SK-N-SH (cell line): ENCODE data around the gene ARFGAP1. TPM values are rescaled to one million over a fixed set of nuclear protein-coding genes. Genes with fewer than 3 reads are reported as not detected.

Source experiments
- CTCF ChIA-PET: fragments of 300-600, 350-600 bp; formaldehyde crosslinking; extraction: SDS; loops from one replicate; lab custom pipeline; 2021; lab: Yijun Ruan, JAX
- POLR2A ChIA-PET: fragments of 350-600 bp; sonication (Branson Sonifier 250); formaldehyde crosslinking; extraction: SDS; loops from one replicate; lab custom pipeline; 2020; ENCODE audit warnings: antibody characterized with exemption, inconsistent platforms; lab: Yijun Ruan, JAX
- DNase-seq: peaks from one replicate; pipeline ENCODE4 v3.0.0; 2012
- H2AFZ ChIP-seq: fragments of 200-600 bp; sonication (generic); 2 replicates; pipeline ENCODE4 v1.8.1; 2016; ENCODE audit warnings: antibody characterized with exemption, mild to moderate bottlenecking, low read depth
- H3F3A ChIP-seq: fragments of 200-600 bp; sonication (generic); replicated peaks from 2 replicates; pipeline ENCODE3; 2016; ENCODE audit warnings: antibody characterized with exemption, mild to moderate bottlenecking; ENCODE audit not compliant: insufficient read depth
- H3K27ac ChIP-seq, 2 experiments: fragments of 200-500 bp in 1 of 2; fragments of 200-600 bp in 1 of 2; sonication (Bioruptor generic) in 1 of 2; sonication (generic), shearing (Covaris generic) in 1 of 2; 2 replicates each; pipeline versions ENCODE4 v1.5.1 to v1.6.1; 2014 to 2016; ENCODE audit warnings: low read depth in 2 of 2, inconsistent platforms in 1 of 2, low read length in 1 of 2, mild to moderate bottlenecking in 1 of 2, mixed read lengths in 1 of 2
- H3K27me3 ChIP-seq: fragments of 200-600 bp; sonication (generic), shearing (Covaris generic); 2 replicates; pipeline ENCODE4 v1.6.1; 2016; ENCODE audit warnings: mixed run types; ENCODE audit not compliant: insufficient read depth
- H3K36me3 ChIP-seq, 2 experiments: fragments of 200-500 bp in 1 of 2; fragments of 200-600 bp in 1 of 2; sonication (Bioruptor generic) in 1 of 2; sonication (generic) in 1 of 2; replicated peaks in 1 of 2; 2 replicates each; pipeline versions ENCODE3 to v1.5.1; 2014 to 2016; ENCODE audit warnings: low read length in 1 of 2, mild to moderate bottlenecking in 1 of 2; ENCODE audit not compliant: insufficient read depth in 2 of 2, control insufficient read depth in 1 of 2
- H3K4me1 ChIP-seq, 2 experiments: fragments of 200-500 bp in 1 of 2; fragments of 200-600 bp in 1 of 2; sonication (Bioruptor generic) in 1 of 2; sonication (generic), shearing (Covaris generic) in 1 of 2; 2 replicates each; pipeline versions ENCODE4 v1.5.1 to v1.6.1; 2014 to 2016; ENCODE audit warnings: low read depth in 1 of 2, low read length in 1 of 2, mixed run types in 1 of 2; ENCODE audit not compliant: insufficient read depth in 2 of 2, control insufficient read depth in 1 of 2
- H3K4me2 ChIP-seq: fragments of 200-600 bp; sonication (generic), shearing (Covaris generic); 2 replicates; pipeline ENCODE4 v1.6.1; 2017; ENCODE audit warnings: mixed run types
- H3K4me3 ChIP-seq, 2 experiments: fragments of 200-500 bp in 1 of 2; fragments of 200-600 bp in 1 of 2; sonication (Bioruptor generic) in 1 of 2; sonication (generic), shearing (Covaris generic) in 1 of 2; 2 replicates each; pipeline versions ENCODE4 v1.5.1 to v1.8.1; 2014 to 2016; ENCODE audit warnings: low read depth in 2 of 2, inconsistent platforms in 1 of 2, low read length in 1 of 2, mild to moderate bottlenecking in 1 of 2, mixed read lengths in 1 of 2, moderate library complexity in 1 of 2
- H3K79me2 ChIP-seq: fragments of 200-600 bp; sonication (generic); 2 replicates; pipeline ENCODE4 v1.8.1; 2017; ENCODE audit warnings: mild to moderate bottlenecking; ENCODE audit not compliant: insufficient read depth
- H3K9ac ChIP-seq: fragments of 200-600 bp; sonication (generic); 2 replicates; pipeline ENCODE4 v1.6.1; 2017; ENCODE audit warnings: mixed run types
- H3K9me2 ChIP-seq: fragments of 200-600 bp; sonication (generic); 2 replicates; pipeline ENCODE4 v1.6.1; 2017; ENCODE audit warnings: mixed run types
- H3K9me3 ChIP-seq: fragments of 200-600 bp; sonication (generic); 2 replicates; pipeline ENCODE4 v1.6.1; 2017; ENCODE audit warnings: mixed run types, mild to moderate bottlenecking, moderate library complexity
- H4K20me1 ChIP-seq: fragments of 200-600 bp; sonication (generic); 2 replicates; pipeline ENCODE4 v1.6.1; 2017; ENCODE audit warnings: mild to moderate bottlenecking, mixed run types; ENCODE audit not compliant: insufficient read depth
- CHD2 ChIP-seq: fragments of 150-350 bp; IDR thresholded peaks from 2 replicates; pipeline ENCODE4 v1.6.1; 2018; ENCODE audit warnings: low read length; ENCODE audit not compliant: partially characterized antibody
- FOXM1 ChIP-seq: IDR thresholded peaks from 2 replicates; pipeline ENCODE4 v1.4.0; 2012; ENCODE audit warnings: low read depth, mild to moderate bottlenecking
- GABPA ChIP-seq: IDR thresholded peaks from 2 replicates; pipeline ENCODE4 v1.4.0; 2012; ENCODE audit warnings: low read depth, mild to moderate bottlenecking
- GATA2 ChIP-seq: sonication (generic); formaldehyde crosslinking; IDR thresholded peaks from 2 replicates; pipeline ENCODE4 v1.5.0; 2020; ENCODE audit warnings: mild to moderate bottlenecking, missing genetic modification reagents
- IRF3 ChIP-seq: fragments of 150-350 bp; IDR thresholded peaks from 2 replicates; pipeline ENCODE4 v1.6.1; 2016; ENCODE audit warnings: mild to moderate bottlenecking, low read depth, low read length
- JUND ChIP-seq: IDR thresholded peaks from 2 replicates; pipeline ENCODE4 v1.4.0; 2012
- MXI1 ChIP-seq: IDR thresholded peaks from 2 replicates; pipeline ENCODE4 v1.6.1; 2012; ENCODE audit warnings: mild to moderate bottlenecking, low read depth, low read length, improper control_type of control experiment
- NRF1 ChIP-seq: IDR thresholded peaks from 2 replicates; pipeline ENCODE4 v1.6.1; 2012; ENCODE audit warnings: low read depth, mild to moderate bottlenecking, low read length
- PBX3 ChIP-seq: IDR thresholded peaks from 2 replicates; pipeline ENCODE4; 2012
- RCOR1 ChIP-seq: fragments of 150-350 bp; IDR thresholded peaks from 2 replicates; pipeline ENCODE4 v1.6.1; 2017; ENCODE audit warnings: antibody characterized with exemption, low read length
- REST ChIP-seq: IDR thresholded peaks from 2 replicates; pipeline ENCODE4 v1.6.1; 2012; ENCODE audit warnings: mild to moderate bottlenecking, low read depth, low read length, moderate library complexity
- RXRA ChIP-seq: IDR thresholded peaks from 2 replicates; pipeline ENCODE4 v1.4.0; 2012; ENCODE audit warnings: low read depth, mild to moderate bottlenecking, borderline replicate concordance
- SIN3A ChIP-seq: IDR thresholded peaks from 2 replicates; pipeline ENCODE4 v1.6.1; 2012; ENCODE audit warnings: low read depth, mild to moderate bottlenecking, low read length, moderate library complexity, borderline replicate concordance
- SMC3 ChIP-seq: IDR thresholded peaks from 2 replicates; pipeline ENCODE4 v1.6.1; 2012; ENCODE audit warnings: low read depth, low read length, improper control_type of control experiment
- TAF1 ChIP-seq: IDR thresholded peaks from 2 replicates; pipeline ENCODE4 v1.6.1; 2012; ENCODE audit warnings: low read depth, mild to moderate bottlenecking, low read length, moderate library complexity, borderline replicate concordance
- TCF12 ChIP-seq: IDR thresholded peaks from 2 replicates; pipeline ENCODE4 v1.4.0; 2012
- USF1 ChIP-seq: IDR thresholded peaks from 2 replicates; pipeline ENCODE4 v1.4.0; 2012; ENCODE audit warnings: low read depth, borderline replicate concordance
- YY1 ChIP-seq: IDR thresholded peaks from 2 replicates; pipeline ENCODE4 v1.4.0; 2012; ENCODE audit warnings: low read depth, mild to moderate bottlenecking
- WGBS: methylation state at CpG from one replicate; pipeline ENCODE4 v1.1.6; 2017; ENCODE audit warnings: low lambda C conversion rate; 5-methylcytosine and 5-hydroxymethylcytosine counted together
- polyA plus RNA-seq, 3 experiments: library from polyadenylated mRNA; depleted of rRNA; stranded (reverse); fragments of >200 nt; gene quantifications; 2 replicates each; pipeline ENCODE4 v1.2.3, GENCODE V29; 2012

Gene ARFGAP1
- polyA plus RNA-seq, 1 of the 3 experiments (the other 2 are of a cell fraction) = 72.7 TPM

DNA sequence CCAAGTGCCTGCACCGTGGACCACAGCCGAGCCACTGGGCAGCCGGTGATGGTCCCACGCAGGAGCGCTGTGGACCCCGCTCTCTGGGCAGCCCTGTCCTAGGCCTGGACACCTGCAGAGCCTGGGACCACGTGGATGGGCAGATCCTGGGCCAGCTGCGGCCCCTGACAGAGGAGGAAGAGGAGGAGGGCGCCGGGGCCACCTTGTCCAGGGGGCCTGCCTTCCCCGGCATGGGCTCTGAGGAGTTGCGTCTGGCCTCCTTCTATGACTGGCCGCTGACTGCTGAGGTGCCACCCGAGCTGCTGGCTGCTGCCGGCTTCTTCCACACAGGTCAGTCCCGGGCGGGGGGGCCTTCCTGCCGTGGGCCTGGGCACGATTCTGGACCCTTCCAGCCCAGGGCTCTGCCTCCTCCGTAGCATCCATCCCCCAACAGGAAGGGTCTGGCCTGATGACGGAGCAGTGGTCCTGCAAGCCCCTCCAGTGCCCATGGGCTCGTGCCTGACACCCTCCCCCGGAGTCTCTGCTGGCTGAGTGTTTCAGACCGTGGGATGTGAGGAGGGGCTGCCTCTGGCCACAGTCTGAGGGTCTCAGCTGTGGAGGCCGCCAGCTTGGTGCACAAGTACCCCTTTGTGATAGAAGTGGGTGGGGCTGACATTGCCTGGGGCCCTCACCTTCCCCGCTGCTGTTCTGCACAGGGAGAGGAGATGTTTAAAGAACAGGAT is 36.3 kb upstream of the ARFGAP1 start:
- WGBS = no CpG with 5 or more reads among the region's 26 CpGs
- ChIA-PET CTCF (interaction anchor here (1.4 to 15.6 kb wide), 3 partner anchors 12 to 56 kb away, joined by 3 to 168 read pairs (median 5); partner anchors contain the start of gene NKAIN4), POLR2A (no interaction called here)
- H3K4me1 ChIP-seq = peaks cover 5 to 7% of the 10 kb centered on the region in 2 experiments; a peak in 1 of 4 replicates
- H2AFZ ChIP-seq = no peak overlapping the region
- no peak overlapping the region for H3K27ac ChIP-seq
- H3K9me2 ChIP-seq = no peaks in the 10 kb centered on the region
- no peak overlapping the region for H3K4me3 ChIP-seq
- H4K20me1 ChIP-seq = no peaks in the 10 kb centered on the region
- TF ChIP-seq TAF1 (no peak), USF1 (no peak), REST (no peak), FOXM1 (no peak), YY1 (no peak), GATA2 (CRISPR knock-in tag) (no peak), RCOR1 (no peak), SIN3A (no peak), GABPA (no peak), JUND (no peak), MXI1 (no peak), IRF3 (no peak), CHD2 (no peak), TCF12 (no peak), RXRA (no peak), PBX3 (no peak), SMC3 (no peak), NRF1 (no peak)
- DNase-seq = no peak
- H3F3A ChIP-seq = no peaks in the 10 kb centered on the region
- no peak overlapping the region for H3K9ac ChIP-seq
- no peaks in the 10 kb centered on the region for H3K27me3 ChIP-seq
- H3K4me2 ChIP-seq = no peak overlapping the region
- no peaks in the 10 kb centered on the region for H3K79me2 ChIP-seq
- no peaks in the 10 kb centered on the region for H3K36me3 ChIP-seq
- H3K9me3 ChIP-seq = no peaks in the 10 kb centered on the region
